ENCODE data around the gene EIF1AD.

- TF ChIP-seq CTCF (IDR thresholded peaks at IDR 0.05), result no peak
- TF ChIP-seq POLR2A (IDR thresholded peaks at IDR 0.05), result no peak
Observed at GRCh38 chr11:65982824-65983588, 19.0 kb downstream of the EIF1AD start.

Measured in vagina (tissue), 2 donors.